WTC11 (cell line): ENCODE measurements around the gene ALK. TPM values are rescaled to one million over a fixed set of nuclear protein-coding genes. Genes with fewer than 3 reads are reported as not detected.

Experiments used
- ATAC-seq: fragments of 200-7000 bp; cut with Tn5 transposase; 2 replicates; pipeline ENCODE4 v1.10.0; 2021; ENCODE audit warnings: mild to moderate bottlenecking, moderate library complexity
- CTCF ChIA-PET: fragments of 300-600 bp; sonication (Branson Sonifier 250); formaldehyde crosslinking; loops from one replicate; lab custom pipeline; 2021; ENCODE audit warnings: antibody characterized with exemption; lab: Charles Lee
- POLR2A ChIA-PET: fragments of 350-600 bp; sonication (Branson Sonifier 250); formaldehyde crosslinking; loops from one replicate; lab custom pipeline; 2021; ENCODE audit warnings: antibody characterized with exemption; lab: Charles Lee
- DNase-seq: peaks from one replicate; pipeline ENCODE4 v3.0.0; 2021; ENCODE audit warnings: low spot score
- H3K27ac Mint-ChIP-seq: 2 replicates; pipeline ENCODE4 v1.8.0; 2021; ENCODE audit warnings: mixed read lengths
- H3K27me3 Mint-ChIP-seq: 2 replicates; pipeline ENCODE4 v1.8.0; 2021; ENCODE audit warnings: low read depth, mild to moderate bottlenecking, moderate library complexity, mixed read lengths
- H3K36me3 Mint-ChIP-seq: 2 replicates; pipeline ENCODE4 v1.8.0; 2021; ENCODE audit warnings: mixed read lengths
- H3K4me1 Mint-ChIP-seq: 2 replicates; pipeline ENCODE4 v1.8.0; 2022; ENCODE audit warnings: mixed read lengths
- H3K4me3 Mint-ChIP-seq: 2 replicates; pipeline ENCODE4 v1.8.0; 2021; ENCODE audit warnings: mild to moderate bottlenecking, moderate library complexity, mixed read lengths
- H3K9me3 Mint-ChIP-seq: 2 replicates; pipeline ENCODE4 v1.8.0; 2021; ENCODE audit warnings: mixed read lengths
- CREM ChIP-seq: sonication (generic); formaldehyde crosslinking; IDR thresholded peaks from 2 replicates; pipeline ENCODE4 v1.8.1; 2022; ENCODE audit warnings: mild to moderate bottlenecking, missing genetic modification reagents, moderate library complexity
- ELF4 ChIP-seq: sonication (generic); formaldehyde crosslinking; IDR thresholded peaks from 2 replicates; pipeline ENCODE4 v1.8.1; 2022; ENCODE audit warnings: low read depth, mild to moderate bottlenecking, moderate library complexity, missing genetic modification reagents
- EMX1 ChIP-seq: fragments of 250-450 bp; sonication (Bioruptor Pico); IDR thresholded peaks from 2 replicates; pipeline ENCODE4 v1.8.0; 2021; ENCODE audit warnings: mild to moderate bottlenecking
- ETV6 ChIP-seq: sonication (generic); formaldehyde crosslinking; IDR thresholded peaks from 2 replicates; pipeline ENCODE4 v1.8.1; 2022; ENCODE audit warnings: mild to moderate bottlenecking, missing genetic modification reagents
- FOXJ3 ChIP-seq: sonication (generic); formaldehyde crosslinking; IDR thresholded peaks from 2 replicates; pipeline ENCODE4 v1.9.0; 2021; ENCODE audit warnings: missing genetic modification reagents, mild to moderate bottlenecking, borderline replicate concordance
- FOXK1 ChIP-seq: sonication (generic); formaldehyde crosslinking; IDR thresholded peaks from 2 replicates; pipeline ENCODE4 v1.8.0; 2022; ENCODE audit warnings: mild to moderate bottlenecking, moderate library complexity, missing genetic modification reagents
- GABPB1 ChIP-seq: sonication (generic); formaldehyde crosslinking; IDR thresholded peaks from 2 replicates; pipeline ENCODE4 v1.8.1; 2023; ENCODE audit warnings: mild to moderate bottlenecking, missing genetic modification reagents
- GRHL2 ChIP-seq: fragments of 250-450 bp; sonication (Bioruptor Pico); IDR thresholded peaks from 2 replicates; pipeline ENCODE4 v1.8.0; 2022; ENCODE audit warnings: mild to moderate bottlenecking, moderate library complexity; ENCODE audit not compliant: insufficient replicate concordance, severe bottlenecking
- GTF2I ChIP-seq: fragments of 250-450 bp; sonication (Bioruptor Pico); conservative IDR thresholded peaks from 2 replicates; pipeline ENCODE4 v1.4.0; 2021; ENCODE audit warnings: mild to moderate bottlenecking
- HMGA2 ChIP-seq: fragments of 250-450 bp; sonication (Bioruptor Pico); IDR thresholded peaks from 2 replicates; pipeline ENCODE4 v1.4.0; 2021; ENCODE audit warnings: mild to moderate bottlenecking, moderate library complexity
- MYBL2 ChIP-seq: sonication (generic); formaldehyde crosslinking; IDR thresholded peaks from 2 replicates; pipeline ENCODE4 v1.8.1; 2023; ENCODE audit warnings: mild to moderate bottlenecking, moderate library complexity, missing genetic modification reagents
- NFYB ChIP-seq: sonication (generic); formaldehyde crosslinking; conservative IDR thresholded peaks from 2 replicates; pipeline ENCODE4 v1.8.0; 2022; ENCODE audit warnings: low read depth, missing genetic modification reagents
- OVOL2 ChIP-seq: fragments of 250-450 bp; sonication (Bioruptor Pico); IDR thresholded peaks from 2 replicates; pipeline ENCODE4 v1.9.0; 2021; ENCODE audit warnings: mild to moderate bottlenecking, borderline replicate concordance
- SP1 ChIP-seq: sonication (generic); formaldehyde crosslinking; conservative IDR thresholded peaks from 2 replicates; pipeline ENCODE4 v1.8.1; 2022; ENCODE audit warnings: missing genetic modification reagents
- TP53 ChIP-seq: sonication (generic); formaldehyde crosslinking; IDR thresholded peaks from 2 replicates; pipeline ENCODE4 v1.8.1; 2023; ENCODE audit warnings: mild to moderate bottlenecking, missing genetic modification reagents
- total RNA-seq: library from RNA; stranded (reverse); gene quantifications from 3 replicates; pipeline ENCODE4 v1.2.3, GENCODE V29; 2021
- TF ChIP-seq, protein P1 (sequence below): fragments of 250-450 bp; sonication (Bioruptor Pico); IDR thresholded peaks from 2 replicates; pipeline ENCODE4 v1.8.0; 2021; ENCODE audit warnings: mild to moderate bottlenecking
- TF ChIP-seq, protein P2 (sequence below): sonication (generic); formaldehyde crosslinking; IDR thresholded peaks from 2 replicates; pipeline ENCODE4 v1.8.0; 2023; ENCODE audit warnings: mild to moderate bottlenecking, missing genetic modification reagents
- TF ChIP-seq, protein P3 (sequence below): sonication (generic); formaldehyde crosslinking; IDR thresholded peaks from 2 replicates; pipeline ENCODE4 v1.8.1; 2022; ENCODE audit warnings: missing genetic modification reagents, borderline replicate concordance
- TF ChIP-seq, protein P4 (sequence below): sonication (generic); formaldehyde crosslinking; IDR thresholded peaks from 2 replicates; pipeline ENCODE4 v1.8.0; 2022; ENCODE audit warnings: mild to moderate bottlenecking, missing genetic modification reagents
- TF ChIP-seq, protein P5 (sequence below): fragments of 250-450 bp; sonication (Bioruptor Pico); IDR thresholded peaks from 2 replicates; pipeline ENCODE4 v2.1.2; 2022; ENCODE audit warnings: mild to moderate bottlenecking, moderate library complexity
- TF ChIP-seq, protein P6 (sequence below): fragments of 250-450 bp; sonication (Bioruptor Pico); IDR thresholded peaks from 2 replicates; pipeline ENCODE4 v1.9.0; 2021; ENCODE audit warnings: mild to moderate bottlenecking
- TF ChIP-seq, protein P7 (sequence below): sonication (generic); formaldehyde crosslinking; IDR thresholded peaks from 2 replicates; pipeline ENCODE4 v1.8.0; 2022; ENCODE audit warnings: mild to moderate bottlenecking, missing genetic modification reagents
- TF ChIP-seq, protein P8 (sequence below): sonication (generic); formaldehyde crosslinking; IDR thresholded peaks from 2 replicates; pipeline ENCODE4 v1.8.1; 2023; ENCODE audit warnings: mild to moderate bottlenecking, missing genetic modification reagents, moderate library complexity

The ALK gene
- total RNA-seq, 1 experiment from 2014 or later: not detected

DNA sequence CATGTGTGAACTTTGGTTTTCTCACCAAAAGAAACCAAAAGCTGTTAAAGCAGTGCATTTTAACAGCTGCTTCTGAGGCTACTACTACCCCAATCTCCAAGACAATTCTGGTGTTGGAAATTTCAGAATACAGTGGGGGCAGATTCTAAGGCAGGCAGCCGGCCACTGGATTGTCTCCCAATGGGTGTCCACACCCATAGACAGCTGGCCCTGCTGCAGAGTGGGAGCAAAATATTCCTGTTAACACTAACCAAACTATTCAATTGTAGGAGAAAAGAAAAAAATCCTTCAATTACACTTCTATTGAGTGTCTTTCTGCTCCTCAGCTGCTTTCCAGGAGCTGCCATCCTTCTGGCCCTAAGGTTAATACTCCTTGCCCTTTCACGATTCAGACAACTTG lies 223.7 kb downstream of the ALK start (continued):
- TF ChIP-seq, protein P1, sequence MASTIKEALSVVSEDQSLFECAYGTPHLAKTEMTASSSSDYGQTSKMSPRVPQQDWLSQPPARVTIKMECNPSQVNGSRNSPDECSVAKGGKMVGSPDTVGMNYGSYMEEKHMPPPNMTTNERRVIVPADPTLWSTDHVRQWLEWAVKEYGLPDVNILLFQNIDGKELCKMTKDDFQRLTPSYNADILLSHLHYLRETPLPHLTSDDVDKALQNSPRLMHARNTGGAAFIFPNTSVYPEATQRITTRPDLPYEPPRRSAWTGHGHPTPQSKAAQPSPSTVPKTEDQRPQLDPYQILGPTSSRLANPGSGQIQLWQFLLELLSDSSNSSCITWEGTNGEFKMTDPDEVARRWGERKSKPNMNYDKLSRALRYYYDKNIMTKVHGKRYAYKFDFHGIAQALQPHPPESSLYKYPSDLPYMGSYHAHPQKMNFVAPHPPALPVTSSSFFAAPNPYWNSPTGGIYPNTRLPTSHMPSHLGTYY: no peak
- no peak for TF ChIP-seq HMGA2 (CRISPR knock-in tag)
- TF ChIP-seq, protein P2, sequence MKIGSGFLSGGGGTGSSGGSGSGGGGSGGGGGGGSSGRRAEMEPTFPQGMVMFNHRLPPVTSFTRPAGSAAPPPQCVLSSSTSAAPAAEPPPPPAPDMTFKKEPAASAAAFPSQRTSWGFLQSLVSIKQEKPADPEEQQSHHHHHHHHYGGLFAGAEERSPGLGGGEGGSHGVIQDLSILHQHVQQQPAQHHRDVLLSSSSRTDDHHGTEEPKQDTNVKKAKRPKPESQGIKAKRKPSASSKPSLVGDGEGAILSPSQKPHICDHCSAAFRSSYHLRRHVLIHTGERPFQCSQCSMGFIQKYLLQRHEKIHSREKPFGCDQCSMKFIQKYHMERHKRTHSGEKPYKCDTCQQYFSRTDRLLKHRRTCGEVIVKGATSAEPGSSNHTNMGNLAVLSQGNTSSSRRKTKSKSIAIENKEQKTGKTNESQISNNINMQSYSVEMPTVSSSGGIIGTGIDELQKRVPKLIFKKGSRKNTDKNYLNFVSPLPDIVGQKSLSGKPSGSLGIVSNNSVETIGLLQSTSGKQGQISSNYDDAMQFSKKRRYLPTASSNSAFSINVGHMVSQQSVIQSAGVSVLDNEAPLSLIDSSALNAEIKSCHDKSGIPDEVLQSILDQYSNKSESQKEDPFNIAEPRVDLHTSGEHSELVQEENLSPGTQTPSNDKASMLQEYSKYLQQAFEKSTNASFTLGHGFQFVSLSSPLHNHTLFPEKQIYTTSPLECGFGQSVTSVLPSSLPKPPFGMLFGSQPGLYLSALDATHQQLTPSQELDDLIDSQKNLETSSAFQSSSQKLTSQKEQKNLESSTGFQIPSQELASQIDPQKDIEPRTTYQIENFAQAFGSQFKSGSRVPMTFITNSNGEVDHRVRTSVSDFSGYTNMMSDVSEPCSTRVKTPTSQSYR: no peak
- no peak for TF ChIP-seq GRHL2 (CRISPR knock-in tag)
- no peak for TF ChIP-seq FOXJ3 (CRISPR knock-in tag)
- TF ChIP-seq GABPB1 (CRISPR knock-in tag): no peak
- TF ChIP-seq SP1 (CRISPR knock-in tag): no peak
- no peak for TF ChIP-seq ELF4
- TF ChIP-seq, protein P3, sequence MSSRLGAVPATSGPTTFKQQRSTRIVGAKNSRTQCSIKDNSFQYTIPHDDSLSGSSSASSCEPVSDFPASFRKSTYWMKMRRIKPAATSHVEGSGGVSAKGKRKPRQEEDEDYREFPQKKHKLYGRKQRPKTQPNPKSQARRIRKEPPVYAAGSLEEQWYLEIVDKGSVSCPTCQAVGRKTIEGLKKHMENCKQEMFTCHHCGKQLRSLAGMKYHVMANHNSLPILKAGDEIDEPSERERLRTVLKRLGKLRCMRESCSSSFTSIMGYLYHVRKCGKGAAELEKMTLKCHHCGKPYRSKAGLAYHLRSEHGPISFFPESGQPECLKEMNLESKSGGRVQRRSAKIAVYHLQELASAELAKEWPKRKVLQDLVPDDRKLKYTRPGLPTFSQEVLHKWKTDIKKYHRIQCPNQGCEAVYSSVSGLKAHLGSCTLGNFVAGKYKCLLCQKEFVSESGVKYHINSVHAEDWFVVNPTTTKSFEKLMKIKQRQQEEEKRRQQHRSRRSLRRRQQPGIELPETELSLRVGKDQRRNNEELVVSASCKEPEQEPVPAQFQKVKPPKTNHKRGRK (CRISPR knock-in tag): no peak
- TF ChIP-seq CREM (CRISPR knock-in tag): no peak
- TF ChIP-seq GTF2I (CRISPR knock-in tag): no peak
- no peak for TF ChIP-seq FOXK1 (CRISPR knock-in tag)
- TF ChIP-seq, protein P4, sequence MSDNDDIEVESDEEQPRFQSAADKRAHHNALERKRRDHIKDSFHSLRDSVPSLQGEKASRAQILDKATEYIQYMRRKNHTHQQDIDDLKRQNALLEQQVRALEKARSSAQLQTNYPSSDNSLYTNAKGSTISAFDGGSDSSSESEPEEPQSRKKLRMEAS: no peak

DNA sequence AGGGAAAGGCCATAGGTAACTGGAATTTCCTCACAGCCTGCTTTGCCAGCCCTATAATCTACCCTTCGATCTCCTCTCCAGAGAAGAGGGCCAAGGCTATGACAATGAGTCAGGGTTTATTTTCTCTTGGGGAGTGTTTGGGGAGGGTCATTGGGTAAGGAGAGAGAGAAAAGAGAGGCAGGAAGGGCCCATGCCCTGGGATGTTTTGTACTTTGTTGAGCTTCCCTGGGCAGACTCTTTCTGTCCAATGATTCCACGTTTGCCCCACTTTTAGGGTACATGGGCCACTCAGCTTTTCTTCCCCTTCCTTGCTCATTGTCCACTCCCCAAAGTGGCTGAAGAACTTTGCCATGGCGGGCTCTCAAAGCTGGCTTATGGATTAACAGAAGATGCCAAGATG lies 224.2 kb downstream of the ALK start:
- TF ChIP-seq OVOL2 (CRISPR knock-in tag): no peak
- TF ChIP-seq, protein P5, sequence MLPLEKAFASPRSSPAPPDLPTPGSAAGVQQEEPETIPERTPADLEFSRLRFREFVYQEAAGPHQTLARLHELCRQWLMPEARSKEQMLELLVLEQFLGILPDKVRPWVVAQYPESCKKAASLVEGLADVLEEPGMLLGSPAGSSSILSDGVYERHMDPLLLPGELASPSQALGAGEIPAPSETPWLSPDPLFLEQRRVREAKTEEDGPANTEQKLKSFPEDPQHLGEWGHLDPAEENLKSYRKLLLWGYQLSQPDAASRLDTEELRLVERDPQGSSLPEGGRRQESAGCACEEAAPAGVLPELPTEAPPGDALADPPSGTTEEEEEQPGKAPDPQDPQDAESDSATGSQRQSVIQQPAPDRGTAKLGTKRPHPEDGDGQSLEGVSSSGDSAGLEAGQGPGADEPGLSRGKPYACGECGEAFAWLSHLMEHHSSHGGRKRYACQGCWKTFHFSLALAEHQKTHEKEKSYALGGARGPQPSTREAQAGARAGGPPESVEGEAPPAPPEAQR (CRISPR knock-in tag): no peak
- no peak for TF ChIP-seq GRHL2 (CRISPR knock-in tag)
- no peak for TF ChIP-seq ETV6
- CTCF ChIA-PET: no interaction called here
- Mint-ChIP-seq H3K9me3 (peaks cover 18% of the 10 kb centered on the region), H3K27me3 (no peaks in the 10 kb centered on the region), H3K27ac (no peak overlapping the region), H3K36me3 (peaks cover 4% of the 10 kb centered on the region; the same call in 1 of the 2 replicates), H3K4me1 (peaks cover 7% of the 10 kb centered on the region), H3K4me3 (no peak overlapping the region)
- POLR2A ChIA-PET: interaction anchor here (0.6 kb wide), 1 partner anchor 228 kb away, joined by 3 read pairs; no protein-coding TSS in a partner anchor
- no peak for DNase-seq
- ATAC-seq: no peak

DNA sequence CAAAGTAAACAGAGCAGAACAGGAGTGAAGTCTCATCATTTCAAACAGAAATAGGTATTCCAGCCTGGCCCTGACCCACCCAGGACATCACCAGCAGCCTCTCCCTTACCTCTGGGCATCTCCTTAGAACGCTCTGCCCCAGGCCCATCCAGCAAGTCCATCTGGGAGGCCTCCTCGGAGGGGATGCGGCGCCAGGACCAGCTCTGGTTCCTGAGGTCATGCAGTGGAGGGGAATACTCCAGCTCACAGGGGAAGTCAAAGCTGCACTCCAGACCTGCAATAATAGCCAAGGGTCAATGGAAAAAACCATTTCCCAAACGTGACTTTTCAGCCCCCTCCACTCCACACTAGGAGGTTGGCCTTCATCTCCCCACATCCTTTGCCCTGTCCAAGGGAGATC lies 226.6 kb downstream of the ALK start:
- Mint-ChIP-seq H3K4me1 (peaks cover 7% of the 10 kb centered on the region), H3K9me3 (peaks cover 32% of the 10 kb centered on the region), H3K4me3 (no peak overlapping the region), H3K27ac (no peak overlapping the region), H3K27me3 (no peaks in the 10 kb centered on the region), H3K36me3 (peaks cover 7% of the 10 kb centered on the region; the same call in 1 of the 2 replicates)
- DNase-seq: no peak
- ATAC-seq: no peak
- TF ChIP-seq, protein P6, sequence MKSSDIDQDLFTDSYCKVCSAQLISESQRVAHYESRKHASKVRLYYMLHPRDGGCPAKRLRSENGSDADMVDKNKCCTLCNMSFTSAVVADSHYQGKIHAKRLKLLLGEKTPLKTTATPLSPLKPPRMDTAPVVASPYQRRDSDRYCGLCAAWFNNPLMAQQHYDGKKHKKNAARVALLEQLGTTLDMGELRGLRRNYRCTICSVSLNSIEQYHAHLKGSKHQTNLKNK: no peak
- TF ChIP-seq FOXJ3 (CRISPR knock-in tag) (no peak), MYBL2 (no peak), FOXK1 (CRISPR knock-in tag) (no peak), EMX1 (CRISPR knock-in tag) (no peak), NFYB (CRISPR knock-in tag) (no peak), TP53 (CRISPR knock-in tag) (no peak)
- TF ChIP-seq, protein P7, sequence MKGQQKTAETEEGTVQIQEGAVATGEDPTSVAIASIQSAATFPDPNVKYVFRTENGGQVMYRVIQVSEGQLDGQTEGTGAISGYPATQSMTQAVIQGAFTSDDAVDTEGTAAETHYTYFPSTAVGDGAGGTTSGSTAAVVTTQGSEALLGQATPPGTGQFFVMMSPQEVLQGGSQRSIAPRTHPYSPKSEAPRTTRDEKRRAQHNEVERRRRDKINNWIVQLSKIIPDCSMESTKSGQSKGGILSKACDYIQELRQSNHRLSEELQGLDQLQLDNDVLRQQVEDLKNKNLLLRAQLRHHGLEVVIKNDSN (CRISPR knock-in tag): no peak
- TF ChIP-seq, protein P8, sequence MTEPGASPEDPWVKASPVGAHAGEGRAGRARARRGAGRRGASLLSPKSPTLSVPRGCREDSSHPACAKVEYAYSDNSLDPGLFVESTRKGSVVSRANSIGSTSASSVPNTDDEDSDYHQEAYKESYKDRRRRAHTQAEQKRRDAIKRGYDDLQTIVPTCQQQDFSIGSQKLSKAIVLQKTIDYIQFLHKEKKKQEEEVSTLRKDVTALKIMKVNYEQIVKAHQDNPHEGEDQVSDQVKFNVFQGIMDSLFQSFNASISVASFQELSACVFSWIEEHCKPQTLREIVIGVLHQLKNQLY: no peak
- TF ChIP-seq, protein P5 (CRISPR knock-in tag): no peak
- ChIA-PET POLR2A (no interaction called here), CTCF (no interaction called here)
